ENCODE measurements around the gene CLASP2.

DNA sequence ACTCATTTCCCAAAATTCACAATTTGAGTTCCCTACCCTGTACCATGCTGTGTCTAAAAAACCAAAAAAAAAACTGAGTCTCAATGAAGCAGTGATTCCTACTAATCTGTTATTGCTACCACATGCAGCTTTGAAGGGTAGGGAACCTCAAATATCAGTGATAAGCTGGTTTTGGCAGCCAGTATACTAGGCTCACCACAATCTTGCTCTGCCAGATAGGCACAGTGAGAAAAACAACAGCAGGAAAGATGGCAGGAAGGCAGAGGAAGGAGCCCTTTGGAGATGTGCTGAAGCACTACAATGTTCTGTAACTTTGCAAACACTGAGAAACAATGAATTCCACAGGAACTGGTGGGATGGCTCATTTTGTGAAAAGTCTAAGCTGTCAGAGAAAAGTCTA is 180.9 kb downstream of the CLASP2 start:
- TF ChIP-seq EZH2 (IDR thresholded peaks at IDR 0.05; ENCODE audit: low read depth): no peak
- TF ChIP-seq, protein P1, sequence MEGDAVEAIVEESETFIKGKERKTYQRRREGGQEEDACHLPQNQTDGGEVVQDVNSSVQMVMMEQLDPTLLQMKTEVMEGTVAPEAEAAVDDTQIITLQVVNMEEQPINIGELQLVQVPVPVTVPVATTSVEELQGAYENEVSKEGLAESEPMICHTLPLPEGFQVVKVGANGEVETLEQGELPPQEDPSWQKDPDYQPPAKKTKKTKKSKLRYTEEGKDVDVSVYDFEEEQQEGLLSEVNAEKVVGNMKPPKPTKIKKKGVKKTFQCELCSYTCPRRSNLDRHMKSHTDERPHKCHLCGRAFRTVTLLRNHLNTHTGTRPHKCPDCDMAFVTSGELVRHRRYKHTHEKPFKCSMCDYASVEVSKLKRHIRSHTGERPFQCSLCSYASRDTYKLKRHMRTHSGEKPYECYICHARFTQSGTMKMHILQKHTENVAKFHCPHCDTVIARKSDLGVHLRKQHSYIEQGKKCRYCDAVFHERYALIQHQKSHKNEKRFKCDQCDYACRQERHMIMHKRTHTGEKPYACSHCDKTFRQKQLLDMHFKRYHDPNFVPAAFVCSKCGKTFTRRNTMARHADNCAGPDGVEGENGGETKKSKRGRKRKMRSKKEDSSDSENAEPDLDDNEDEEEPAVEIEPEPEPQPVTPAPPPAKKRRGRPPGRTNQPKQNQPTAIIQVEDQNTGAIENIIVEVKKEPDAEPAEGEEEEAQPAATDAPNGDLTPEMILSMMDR (conservative IDR thresholded peaks at IDR 0.05): no peak
